Measurements from ENCODE around the gene KDM7A.

DNA sequence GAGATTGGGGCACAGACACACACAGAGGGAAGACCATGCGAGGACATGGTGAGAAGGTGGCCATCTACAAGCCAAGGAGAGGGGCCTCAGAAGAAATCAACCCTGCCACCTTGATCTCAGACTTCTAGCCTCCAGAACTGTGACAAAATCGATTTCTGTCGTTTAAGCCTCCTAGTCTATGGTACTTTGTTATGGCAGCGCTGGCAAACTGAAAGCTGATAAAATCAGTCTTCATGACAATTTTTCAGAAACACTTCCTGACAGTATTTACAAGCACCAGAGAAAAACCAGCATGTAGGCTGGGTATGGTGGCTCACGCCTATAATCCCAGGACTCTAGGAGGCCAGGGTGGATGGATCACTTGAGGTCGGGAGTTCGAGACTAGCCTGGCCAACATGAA lies 118.3 kb downstream of the KDM7A start:
- TF ChIP-seq, protein P1, sequence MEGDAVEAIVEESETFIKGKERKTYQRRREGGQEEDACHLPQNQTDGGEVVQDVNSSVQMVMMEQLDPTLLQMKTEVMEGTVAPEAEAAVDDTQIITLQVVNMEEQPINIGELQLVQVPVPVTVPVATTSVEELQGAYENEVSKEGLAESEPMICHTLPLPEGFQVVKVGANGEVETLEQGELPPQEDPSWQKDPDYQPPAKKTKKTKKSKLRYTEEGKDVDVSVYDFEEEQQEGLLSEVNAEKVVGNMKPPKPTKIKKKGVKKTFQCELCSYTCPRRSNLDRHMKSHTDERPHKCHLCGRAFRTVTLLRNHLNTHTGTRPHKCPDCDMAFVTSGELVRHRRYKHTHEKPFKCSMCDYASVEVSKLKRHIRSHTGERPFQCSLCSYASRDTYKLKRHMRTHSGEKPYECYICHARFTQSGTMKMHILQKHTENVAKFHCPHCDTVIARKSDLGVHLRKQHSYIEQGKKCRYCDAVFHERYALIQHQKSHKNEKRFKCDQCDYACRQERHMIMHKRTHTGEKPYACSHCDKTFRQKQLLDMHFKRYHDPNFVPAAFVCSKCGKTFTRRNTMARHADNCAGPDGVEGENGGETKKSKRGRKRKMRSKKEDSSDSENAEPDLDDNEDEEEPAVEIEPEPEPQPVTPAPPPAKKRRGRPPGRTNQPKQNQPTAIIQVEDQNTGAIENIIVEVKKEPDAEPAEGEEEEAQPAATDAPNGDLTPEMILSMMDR (IDR thresholded peaks at IDR 0.05) = no peak
- TF ChIP-seq ZFX (IDR thresholded peaks at IDR 0.05; ENCODE audit: borderline replicate concordance) = no peak

All from 22Rv1 (cell line).